Mucosa of descending colon (tissue), 3 donors: ENCODE data around the gene CRABP2. TPM values are rescaled to one million over a fixed set of nuclear protein-coding genes. Genes with fewer than 3 reads are reported as not detected.

Experiments
- ATAC-seq: fragments of 200-7000 bp; cut with Tn5 transposase; one replicate; pipeline ENCODE4 v1.9.1; 2020; ENCODE audit warnings: mild to moderate bottlenecking, moderate library complexity
- DNase-seq, 3 donors: peaks; one replicate each; pipeline ENCODE4 v3.0.0-alpha.2; 2020
- H3K36me3 ChIP-seq: fragments of 200-600 bp; one replicate; pipeline ENCODE4 v1.8.0; 2021; ENCODE audit warnings: low read depth, mild to moderate bottlenecking
- H3K4me1 ChIP-seq: fragments of 200-600 bp; one replicate; pipeline ENCODE4 v1.8.0; 2021; ENCODE audit warnings: low read depth, mild to moderate bottlenecking
- H3K4me3 ChIP-seq: fragments of 200-600 bp; one replicate; pipeline ENCODE4 v1.8.0; 2021; ENCODE audit warnings: mild to moderate bottlenecking
- H3K9me3 ChIP-seq: fragments of 200-600 bp; one replicate; pipeline ENCODE4 v1.8.0; 2021; ENCODE audit warnings: mild to moderate bottlenecking
- intact Hi-C, 2 donors: fragments of 100-400 bp; cut with DNase I in 1 of 2; cut with micrococcal nuclease in 1 of 2; formaldehyde crosslinking; loops; one replicate each; pipeline versions ENCODE4 v1.11.0 to v1.11.1; 2022; cut with DNase I, micrococcal nuclease
- total RNA-seq, 3 donors: library from RNA; stranded (reverse); fragmentation: NEBNext Ultra II Directional in 2 of 3; extraction: Animal tissue kit (Norgen Biotek cat#: 25700) in 2 of 3; gene quantifications; one replicate each; pipeline versions ENCODE4 v1.2.1 to v1.2.4, GENCODE V29; 2021 to 2023
- TF ChIP-seq, protein P1 (sequence below): fragments of 200-600 bp; IDR thresholded peaks from one replicate; pipeline ENCODE4 v1.8.0; 2022; ENCODE audit warnings: antibody characterized with exemption, mild to moderate bottlenecking
- donor health status: DM: no; HTN: no; CAD: no; lungs with moderate emphysema.
- donor health status: DM: no; HTN: no; CAD: no.
- donor health status: DM: no; HTN: yes; CAD: no.

Gene CRABP2
- total RNA-seq, 3 donors from 2014 or later = 0.38 to 2.2 (median 1.2) TPM

DNA sequence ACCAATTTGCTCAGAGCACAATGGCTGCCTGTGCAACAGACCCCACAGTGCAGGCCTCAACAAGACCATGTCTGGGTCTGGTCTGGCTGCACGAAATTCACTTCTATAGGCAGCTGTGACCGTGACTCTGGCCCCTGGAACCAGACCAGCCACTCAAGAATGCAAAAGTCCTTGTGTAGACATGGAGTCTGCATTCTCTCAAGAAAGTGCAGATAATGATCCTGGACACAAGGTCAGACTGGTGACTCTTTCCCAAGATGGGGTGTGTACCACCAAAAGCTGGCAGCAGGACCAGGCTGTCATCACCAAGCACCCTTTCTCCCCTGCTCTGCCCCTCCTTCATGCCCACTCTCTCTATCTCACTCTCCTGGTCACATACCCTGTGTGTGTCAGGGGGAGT is 15.7 kb upstream of the CRABP2 start:
- H3K36me3 ChIP-seq = no peaks in the 10 kb centered on the region
- ATAC-seq = no peak

DNA sequence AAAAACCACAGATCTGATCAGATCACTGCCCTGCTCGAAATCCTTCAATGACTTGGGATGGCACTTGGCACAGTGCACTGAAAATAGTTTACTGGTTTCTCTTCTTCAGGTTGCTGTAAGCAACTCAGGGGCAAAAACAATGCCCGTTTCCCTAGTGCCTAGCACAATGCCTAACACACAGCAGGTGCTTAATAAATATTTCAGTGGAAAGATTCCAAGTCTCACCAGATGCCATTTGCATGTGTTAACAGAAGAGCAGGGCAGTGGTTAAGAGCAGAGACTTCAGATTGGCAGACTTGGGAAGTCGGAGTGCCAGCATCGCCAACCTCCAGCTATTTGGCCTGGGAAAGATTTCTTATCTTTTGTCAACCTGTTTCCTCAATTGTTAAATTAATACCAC is 12.0 kb upstream of the CRABP2 start:
- intact Hi-C loops = no loop called here
- TF ChIP-seq, protein P1, sequence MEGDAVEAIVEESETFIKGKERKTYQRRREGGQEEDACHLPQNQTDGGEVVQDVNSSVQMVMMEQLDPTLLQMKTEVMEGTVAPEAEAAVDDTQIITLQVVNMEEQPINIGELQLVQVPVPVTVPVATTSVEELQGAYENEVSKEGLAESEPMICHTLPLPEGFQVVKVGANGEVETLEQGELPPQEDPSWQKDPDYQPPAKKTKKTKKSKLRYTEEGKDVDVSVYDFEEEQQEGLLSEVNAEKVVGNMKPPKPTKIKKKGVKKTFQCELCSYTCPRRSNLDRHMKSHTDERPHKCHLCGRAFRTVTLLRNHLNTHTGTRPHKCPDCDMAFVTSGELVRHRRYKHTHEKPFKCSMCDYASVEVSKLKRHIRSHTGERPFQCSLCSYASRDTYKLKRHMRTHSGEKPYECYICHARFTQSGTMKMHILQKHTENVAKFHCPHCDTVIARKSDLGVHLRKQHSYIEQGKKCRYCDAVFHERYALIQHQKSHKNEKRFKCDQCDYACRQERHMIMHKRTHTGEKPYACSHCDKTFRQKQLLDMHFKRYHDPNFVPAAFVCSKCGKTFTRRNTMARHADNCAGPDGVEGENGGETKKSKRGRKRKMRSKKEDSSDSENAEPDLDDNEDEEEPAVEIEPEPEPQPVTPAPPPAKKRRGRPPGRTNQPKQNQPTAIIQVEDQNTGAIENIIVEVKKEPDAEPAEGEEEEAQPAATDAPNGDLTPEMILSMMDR = no peak
- DNase-seq (no peak), ATAC-seq (no peak)
- H3K4me1 ChIP-seq = no peaks in the 10 kb centered on the region
- no peak overlapping the region for H3K4me3 ChIP-seq
- no peaks in the 10 kb centered on the region for H3K36me3 ChIP-seq
- H3K9me3 ChIP-seq = no peaks in the 10 kb centered on the region

More for the DNA sequence above, 15.7 kb upstream of the CRABP2 start:
- no peaks in the 10 kb centered on the region for H3K9me3 ChIP-seq
- TF ChIP-seq, protein P1 = no peak
- intact Hi-C loops = no loop called here
- H3K4me3 ChIP-seq = no peak overlapping the region
- DNase-seq = no peak
- peaks cover 19% of the 10 kb centered on the region for H3K4me1 ChIP-seq

DNA sequence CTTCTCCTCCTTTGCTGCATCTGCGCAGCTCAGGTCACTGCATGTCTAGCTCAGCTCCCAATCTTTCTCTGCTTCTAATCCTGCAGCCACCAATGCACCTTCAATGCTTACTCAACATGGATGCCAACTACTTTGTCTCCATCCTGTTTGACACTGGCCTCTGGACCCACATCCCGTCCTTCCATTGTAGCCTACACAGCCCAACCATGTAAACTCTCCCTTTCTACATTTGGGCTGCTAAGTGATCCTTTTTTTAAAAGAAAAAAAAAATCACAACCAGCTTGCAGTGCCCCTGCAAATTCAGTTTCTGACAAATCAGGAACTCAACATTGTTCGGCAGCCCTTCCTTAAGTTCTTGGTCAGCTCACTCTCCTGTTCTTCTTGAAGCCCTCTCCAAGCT is 9.4 kb upstream of the CRABP2 start:
- TF ChIP-seq, protein P1 = no peak
- no peak for ATAC-seq
- intact Hi-C loops = no loop called here

DNA sequence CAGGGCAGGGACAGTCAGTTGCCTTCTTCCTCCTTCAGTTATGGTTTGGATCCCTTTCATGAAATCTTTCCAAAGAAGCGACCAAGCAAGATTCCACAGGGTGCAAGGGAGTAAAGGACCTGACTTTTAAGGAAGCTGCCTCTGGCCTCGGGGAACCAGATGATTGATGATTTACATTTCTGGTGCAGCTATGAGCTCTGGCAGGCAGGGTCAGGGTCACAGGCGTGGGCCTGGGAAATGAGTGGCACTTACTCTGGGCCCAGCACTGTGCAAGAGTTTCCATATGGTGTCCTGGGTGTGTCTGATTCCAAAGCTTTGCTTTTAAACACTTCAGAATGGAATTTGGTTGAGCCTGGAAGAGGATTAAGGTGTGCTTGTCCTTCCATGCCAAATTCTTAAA is 7.2 kb upstream of the CRABP2 start:
- Histone ChIP-seq H3K4me3 (no peak overlapping the region), H3K36me3 (no peaks in the 10 kb centered on the region), H3K4me1 (peaks cover 2% of the 10 kb centered on the region), H3K9me3 (no peaks in the 10 kb centered on the region)
- DNase-seq = no peak
- intact Hi-C loops = no loop called here
- TF ChIP-seq, protein P1 = no peak
- no peak for ATAC-seq

More for the DNA sequence above, 9.4 kb upstream of the CRABP2 start:
- no peaks in the 10 kb centered on the region for H3K9me3 ChIP-seq
- H3K4me1 ChIP-seq = no peaks in the 10 kb centered on the region
- DNase-seq = no peak
- no peaks in the 10 kb centered on the region for H3K36me3 ChIP-seq
- H3K4me3 ChIP-seq = no peak overlapping the region

DNA sequence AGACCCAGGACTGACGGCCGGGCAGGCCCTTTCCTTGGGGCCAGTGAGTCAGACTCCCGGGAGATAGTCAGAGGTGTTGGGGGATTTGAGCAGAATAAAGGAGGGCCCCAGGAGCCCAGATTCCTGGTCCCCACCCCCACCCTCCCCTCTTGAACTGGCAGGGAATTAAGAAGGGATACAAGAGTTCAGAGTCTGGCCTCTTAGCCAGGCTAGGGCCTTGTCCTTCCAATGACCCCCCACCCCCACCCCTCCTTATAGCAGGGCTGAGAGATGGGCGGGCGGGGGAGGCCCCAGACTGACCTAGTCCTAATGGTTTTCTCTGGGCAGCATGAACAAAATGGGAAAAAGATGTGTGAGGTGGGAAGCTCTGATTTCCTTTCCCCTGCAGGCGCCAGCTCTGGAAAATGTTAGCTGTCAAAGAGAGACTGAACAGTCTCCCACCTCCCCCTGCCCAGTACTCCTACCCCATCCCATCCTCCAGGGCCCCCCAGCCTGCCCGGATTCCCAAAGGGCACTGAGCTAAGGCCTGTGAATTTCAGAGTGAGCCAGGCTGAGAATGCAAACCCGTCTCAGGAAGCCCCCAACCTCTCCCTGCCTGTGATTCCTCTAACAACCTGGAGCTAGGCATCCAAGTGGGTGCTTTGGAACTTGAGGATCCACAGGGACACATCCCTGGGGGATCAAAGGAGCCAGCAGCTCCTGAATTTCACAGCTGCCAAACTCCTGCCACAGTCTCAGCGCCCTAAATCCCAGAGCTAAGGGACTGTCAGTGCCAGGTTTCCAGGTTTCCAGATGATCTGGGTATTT is 5.8 kb upstream of the CRABP2 start:
- Histone ChIP-seq H3K36me3 (no peaks in the 10 kb centered on the region), H3K4me1 (peaks cover 8% of the 10 kb centered on the region), H3K4me3 (no peak overlapping the region), H3K9me3 (no peaks in the 10 kb centered on the region)
- TF ChIP-seq, protein P1 = no peak
- ATAC-seq (no peak), DNase-seq (no peak)
- intact Hi-C loops = no loop called here
